ENCODE results near the gene FKBP1A. TPM values are rescaled to one million over a fixed set of nuclear protein-coding genes. Genes with fewer than 3 reads are reported as not detected.

The FKBP1A gene
- total RNA-seq, 1 experiment from 2014 or later = 166 TPM

DNA sequence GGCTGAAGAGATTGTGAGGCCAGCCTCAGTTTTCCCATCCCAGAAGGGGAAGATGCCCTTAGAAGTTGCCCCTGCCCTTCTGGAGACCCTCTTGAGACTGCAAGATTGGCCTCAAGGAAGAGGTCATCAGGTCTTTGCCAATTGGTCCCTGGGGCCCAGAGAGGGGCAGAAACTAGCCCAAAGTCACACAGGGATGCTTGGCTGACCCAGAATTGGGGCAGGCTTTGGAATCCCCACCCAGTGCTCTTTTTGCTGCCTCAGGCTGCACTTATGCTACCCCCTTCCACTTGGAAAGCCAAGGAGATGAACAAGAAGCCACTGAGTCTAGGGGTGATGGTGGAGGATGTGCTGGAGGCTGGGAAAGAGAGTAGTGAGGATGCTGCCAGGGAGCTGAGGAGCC is 24.9 kb upstream of the FKBP1A start:
- Mint-ChIP-seq H3K27ac (ENCODE audit: unreplicated experiment) (no peak overlapping the region), H3K4me1 (ENCODE audit: low read depth, unreplicated experiment) (peaks cover 34% of the 10 kb centered on the region), H3K4me3 (ENCODE audit: low read depth, unreplicated experiment) (no peak overlapping the region), H3K9me3 (ENCODE audit: low read depth, unreplicated experiment) (peaks cover 3% of the 10 kb centered on the region), H3K36me3 (ENCODE audit: insufficient read depth, unreplicated experiment) (no peaks in the 10 kb centered on the region), H3K27me3 (ENCODE audit: unreplicated experiment) (no peaks in the 10 kb centered on the region)
- intact Hi-C loops (cut with micrococcal nuclease; ENCODE audit: unreplicated experiment) = no loop called here
- no TSS peak for BruUV-seq (replicated peaks)
- TF ChIP-seq, protein P1, sequence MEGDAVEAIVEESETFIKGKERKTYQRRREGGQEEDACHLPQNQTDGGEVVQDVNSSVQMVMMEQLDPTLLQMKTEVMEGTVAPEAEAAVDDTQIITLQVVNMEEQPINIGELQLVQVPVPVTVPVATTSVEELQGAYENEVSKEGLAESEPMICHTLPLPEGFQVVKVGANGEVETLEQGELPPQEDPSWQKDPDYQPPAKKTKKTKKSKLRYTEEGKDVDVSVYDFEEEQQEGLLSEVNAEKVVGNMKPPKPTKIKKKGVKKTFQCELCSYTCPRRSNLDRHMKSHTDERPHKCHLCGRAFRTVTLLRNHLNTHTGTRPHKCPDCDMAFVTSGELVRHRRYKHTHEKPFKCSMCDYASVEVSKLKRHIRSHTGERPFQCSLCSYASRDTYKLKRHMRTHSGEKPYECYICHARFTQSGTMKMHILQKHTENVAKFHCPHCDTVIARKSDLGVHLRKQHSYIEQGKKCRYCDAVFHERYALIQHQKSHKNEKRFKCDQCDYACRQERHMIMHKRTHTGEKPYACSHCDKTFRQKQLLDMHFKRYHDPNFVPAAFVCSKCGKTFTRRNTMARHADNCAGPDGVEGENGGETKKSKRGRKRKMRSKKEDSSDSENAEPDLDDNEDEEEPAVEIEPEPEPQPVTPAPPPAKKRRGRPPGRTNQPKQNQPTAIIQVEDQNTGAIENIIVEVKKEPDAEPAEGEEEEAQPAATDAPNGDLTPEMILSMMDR (IDR thresholded peaks at IDR 0.05; ENCODE audit: unreplicated experiment) = no peak
- CTCF ChIA-PET = no interaction called here
- DNase-seq = no peak

GRCh38 chr20:1417273-1417672 is 24.4 kb upstream of the FKBP1A start:
- Mint-ChIP-seq H3K27me3 (ENCODE audit: unreplicated experiment) (no peaks in the 10 kb centered on the region), H3K36me3 (ENCODE audit: insufficient read depth, unreplicated experiment) (no peaks in the 10 kb centered on the region), H3K9me3 (ENCODE audit: low read depth, unreplicated experiment) (peaks cover 2% of the 10 kb centered on the region), H3K27ac (ENCODE audit: unreplicated experiment) (no peak overlapping the region), H3K4me1 (ENCODE audit: low read depth, unreplicated experiment) (peaks cover 29% of the 10 kb centered on the region), H3K4me3 (ENCODE audit: low read depth, unreplicated experiment) (no peak overlapping the region)
- TF ChIP-seq, protein P1 (IDR thresholded peaks at IDR 0.05; ENCODE audit: unreplicated experiment) = no peak
- no peak for DNase-seq
- CTCF ChIA-PET = no interaction called here
- BruUV-seq (replicated peaks) = no TSS peak
- intact Hi-C loops (cut with micrococcal nuclease; ENCODE audit: unreplicated experiment) = no loop called here

- intact Hi-C loops (cut with micrococcal nuclease; ENCODE audit: unreplicated experiment) = no loop called here
- Mint-ChIP-seq H3K27ac (ENCODE audit: unreplicated experiment) (peak overlapping the region; percentile 98), H3K9me3 (ENCODE audit: low read depth, unreplicated experiment) (no peaks in the 10 kb centered on the region), H3K36me3 (ENCODE audit: insufficient read depth, unreplicated experiment) (no peaks in the 10 kb centered on the region), H3K27me3 (ENCODE audit: unreplicated experiment) (no peaks in the 10 kb centered on the region), H3K4me1 (ENCODE audit: low read depth, unreplicated experiment) (peaks cover 25% of the 10 kb centered on the region), H3K4me3 (ENCODE audit: low read depth, unreplicated experiment) (peak overlapping the region; percentile 11)
- peak; percentile 72 for DNase-seq
- BruUV-seq (replicated peaks) = no TSS peak
- TF ChIP-seq, protein P1 (IDR thresholded peaks at IDR 0.05; ENCODE audit: unreplicated experiment) = no peak
- CTCF ChIA-PET = interaction anchor here (1.1 kb wide), 1 partner anchor 16 kb away, joined by 3 read pairs; no protein-coding TSS in a partner anchor
These were observed 23.0 kb upstream of the FKBP1A start for GRCh38 chr20:1415667-1416468.

DNA sequence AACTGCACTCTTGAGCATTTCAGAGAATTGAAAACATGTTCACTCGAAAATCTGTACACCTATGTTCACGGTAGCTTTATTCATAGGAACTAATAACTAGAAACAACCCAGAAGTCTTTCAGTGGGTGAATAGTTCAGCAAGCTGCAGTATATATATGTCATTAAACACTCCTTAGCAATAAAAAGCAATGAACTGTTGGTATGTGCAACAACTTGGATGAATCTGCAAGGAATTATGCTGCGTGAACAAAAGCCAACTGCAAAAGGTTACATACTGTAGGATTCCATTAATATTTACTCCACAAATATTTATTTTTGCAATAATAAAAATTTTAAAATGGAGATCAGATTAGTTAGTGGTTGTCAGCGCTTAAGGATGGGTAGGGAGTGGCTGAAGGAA is 22.1 kb upstream of the FKBP1A start:
- intact Hi-C loops (cut with micrococcal nuclease; ENCODE audit: unreplicated experiment) = no loop called here

More for the DNA sequence above, 22.1 kb upstream of the FKBP1A start:
- no peaks in the 10 kb centered on the region for H3K36me3 Mint-ChIP-seq (ENCODE audit: insufficient read depth, unreplicated experiment)
- DNase-seq = no peak
- BruUV-seq (replicated peaks) = no TSS peak
- CTCF ChIA-PET = interaction anchor here (1.1 kb wide), 1 partner anchor 15 kb away, joined by 3 read pairs; no protein-coding TSS in a partner anchor
- H3K4me3 Mint-ChIP-seq (ENCODE audit: low read depth, unreplicated experiment) = no peak overlapping the region
- H3K27ac Mint-ChIP-seq (ENCODE audit: unreplicated experiment) = no peak overlapping the region
- H3K4me1 Mint-ChIP-seq (ENCODE audit: low read depth, unreplicated experiment) = peaks cover 25% of the 10 kb centered on the region
- H3K27me3 Mint-ChIP-seq (ENCODE audit: unreplicated experiment) = no peaks in the 10 kb centered on the region
- no peaks in the 10 kb centered on the region for H3K9me3 Mint-ChIP-seq (ENCODE audit: low read depth, unreplicated experiment)
- TF ChIP-seq, protein P1 (IDR thresholded peaks at IDR 0.05; ENCODE audit: unreplicated experiment) = no peak

Data from Calu3 (cell line).